GM23338 (cell line): ENCODE measurements around the gene PTPRB. TPM values are rescaled to one million over a fixed set of nuclear protein-coding genes. Genes with fewer than 3 reads are reported as not detected.

ENCODE experiments used
- ATAC-seq: fragments of 200-7000 bp; cut with Tn5 transposase; 3 replicates; pipeline ENCODE4 v1.9.1; 2020
- DNase-seq: peaks from one replicate; pipeline ENCODE4 v3.0.0-alpha.2; 2015; ENCODE audit warnings: low spot score
- H2AFZ ChIP-seq: fragments of 200-600 bp; sonication (generic); 2 replicates; pipeline ENCODE4 v1.8.0; 2016; ENCODE audit warnings: antibody characterized with exemption, mild to moderate bottlenecking, moderate library complexity
- H3F3A ChIP-seq: fragments of 200-600 bp; sonication (generic); replicated peaks from 2 replicates; pipeline ENCODE4 v1.8.0; 2017; ENCODE audit warnings: antibody characterized with exemption, mixed run types, low read depth
- H3K27ac ChIP-seq: fragments of 200-600 bp; sonication (generic); 2 replicates; pipeline ENCODE4 v1.6.1; 2016; ENCODE audit warnings: low read depth
- H3K27me3 ChIP-seq: fragments of 200-600 bp; sonication (generic); 2 replicates; pipeline ENCODE4 v1.8.0; 2016; ENCODE audit warnings: mild to moderate bottlenecking, mixed run types, moderate library complexity; ENCODE audit not compliant: insufficient read depth
- H3K36me3 ChIP-seq: fragments of 200-600 bp; sonication (generic); 2 replicates; pipeline ENCODE4 v1.8.0; 2016; ENCODE audit warnings: mild to moderate bottlenecking; ENCODE audit not compliant: insufficient read depth
- H3K4me1 ChIP-seq: fragments of 200-600 bp; sonication (generic); 2 replicates; pipeline ENCODE4 v1.8.0; 2016; ENCODE audit warnings: mild to moderate bottlenecking, moderate library complexity; ENCODE audit not compliant: insufficient read depth
- H3K4me2 ChIP-seq: fragments of 200-600 bp; sonication (generic); 2 replicates; pipeline ENCODE4 v1.7.1; 2017; ENCODE audit warnings: mixed run types
- H3K4me3 ChIP-seq: fragments of 200-600 bp; sonication (generic); 2 replicates; pipeline ENCODE4 v1.6.1; 2016; ENCODE audit warnings: mixed run types
- H3K79me2 ChIP-seq: fragments of 200-600 bp; sonication (generic); replicated peaks from 2 replicates; pipeline ENCODE4 v1.8.0; 2017; ENCODE audit warnings: mild to moderate bottlenecking; ENCODE audit not compliant: insufficient read depth
- H3K9me2 ChIP-seq: fragments of 200-600 bp; sonication (generic); 2 replicates; pipeline ENCODE4 v1.8.0; 2017; ENCODE audit not compliant: insufficient read depth
- H4K20me1 ChIP-seq: fragments of 200-600 bp; sonication (generic); replicated peaks from 2 replicates; pipeline ENCODE4 v1.8.0; 2017; ENCODE audit warnings: mild to moderate bottlenecking; ENCODE audit not compliant: insufficient read depth
- H3K27ac Mint-ChIP-seq: 2 replicates; pipeline ENCODE4 v1.8.0; 2020; ENCODE audit warnings: inconsistent platforms, mild to moderate bottlenecking, moderate library complexity, mixed read lengths
- H3K27me3 Mint-ChIP-seq: 3 replicates; pipeline ENCODE4 v1.8.0; 2022; ENCODE audit warnings: low read depth, mild to moderate bottlenecking, moderate library complexity, mixed read lengths, inconsistent platforms; ENCODE audit not compliant: insufficient read depth, poor library complexity
- H3K36me3 Mint-ChIP-seq: 3 replicates; pipeline ENCODE4 v1.8.0; 2021; ENCODE audit warnings: low read depth, mild to moderate bottlenecking, inconsistent platforms, moderate library complexity, mixed read lengths
- H3K4me1 Mint-ChIP-seq: 3 replicates; pipeline ENCODE4 v1.8.0; 2020; ENCODE audit warnings: mild to moderate bottlenecking, inconsistent platforms, mixed read lengths
- H3K4me3 Mint-ChIP-seq: 3 replicates; pipeline ENCODE4 v1.8.0; 2021; ENCODE audit warnings: moderate library complexity, mild to moderate bottlenecking, inconsistent platforms, mixed read lengths
- H3K9me3 Mint-ChIP-seq: 3 replicates; pipeline ENCODE4 v1.8.0; 2020; ENCODE audit warnings: moderate library complexity, mild to moderate bottlenecking, inconsistent platforms, mixed read lengths
- CREB1 ChIP-seq: fragments of 250-450 bp; sonication (Bioruptor Pico); IDR thresholded peaks from 2 replicates; pipeline ENCODE4 v1.5.0; 2020; ENCODE audit warnings: low read depth, mild to moderate bottlenecking, moderate library complexity
- CTCF ChIP-seq, 2 experiments: fragments of 200-600 bp in 1 of 2; sonication (generic) in 1 of 2; conservative IDR thresholded peaks; 2 replicates each; pipeline versions ENCODE4 v1.5.1 to v1.6.1; 2016 to 2017; ENCODE audit warnings: antibody characterized with exemption in 2 of 2, low read depth in 2 of 2, mild to moderate bottlenecking in 2 of 2, moderate library complexity in 1 of 2
- EZH2 ChIP-seq: fragments of 200-600 bp; sonication (generic); IDR thresholded peaks from one replicate; pipeline ENCODE4 v1.8.0; 2017; ENCODE audit warnings: antibody characterized with exemption, mild to moderate bottlenecking, low read depth; ENCODE audit not compliant: unreplicated experiment
- EZH2phosphoT487 ChIP-seq: fragments of 200-600 bp; sonication (generic); IDR thresholded peaks from one replicate; pipeline ENCODE4 v1.8.1; 2018; ENCODE audit warnings: antibody characterized with exemption; ENCODE audit not compliant: unreplicated experiment
- JUNB ChIP-seq: IDR thresholded peaks from one replicate; pipeline ENCODE4 v1.6.1; 2016; ENCODE audit warnings: antibody characterized with exemption; ENCODE audit not compliant: unreplicated experiment
- NANOG ChIP-seq: IDR thresholded peaks from 2 replicates; pipeline ENCODE4 v1.6.1; 2016; ENCODE audit warnings: antibody characterized with exemption, borderline replicate concordance
- POLR2AphosphoS5 ChIP-seq: IDR thresholded peaks from 2 replicates; pipeline ENCODE4 v1.6.1; 2016; ENCODE audit warnings: antibody characterized with exemption, low read depth
- REST ChIP-seq: IDR thresholded peaks from one replicate; pipeline ENCODE4 v1.6.1; 2018; ENCODE audit warnings: antibody characterized with exemption; ENCODE audit not compliant: unreplicated experiment
- STAT1 ChIP-seq: IDR thresholded peaks from one replicate; pipeline ENCODE4 v1.6.1; 2016; ENCODE audit warnings: antibody characterized with exemption; ENCODE audit not compliant: unreplicated experiment
- ZNF114 ChIP-seq: fragments of 250-450 bp; sonication (Bioruptor Pico); IDR thresholded peaks from 2 replicates; pipeline ENCODE4 v1.5.0; 2020; ENCODE audit warnings: mild to moderate bottlenecking, moderate library complexity
- ZNF331 ChIP-seq: fragments of 250-450 bp; sonication (Bioruptor Pico); IDR thresholded peaks from 2 replicates; pipeline ENCODE4 v1.5.0; 2020; ENCODE audit warnings: low read depth, mild to moderate bottlenecking, moderate library complexity
- ZNF462 ChIP-seq: fragments of 250-450 bp; sonication (Bioruptor Pico); IDR thresholded peaks from 2 replicates; pipeline ENCODE4 v1.5.0; 2020; ENCODE audit warnings: mild to moderate bottlenecking, moderate library complexity
- polyA plus RNA-seq: library from polyadenylated mRNA; unstranded; fragments of >200 nt; fragmentation: Nextera tagmentation; extraction: Ambion mirVana; gene quantifications from 2 replicates; pipeline ENCODE4 v1.2.1, GENCODE V29; 2016
- total RNA-seq: library from RNA; depleted of rRNA; stranded (reverse); fragments of >200 nt; shearing (Covaris generic); gene quantifications from 2 replicates; pipeline ENCODE4 v1.2.3, GENCODE V29; 2014
- TF ChIP-seq, protein P1 (sequence below): IDR thresholded peaks from 2 replicates; pipeline ENCODE4 v1.6.1; 2016; ENCODE audit warnings: antibody characterized with exemption

Gene PTPRB
- total and polyA plus RNA-seq, 2 experiments from 2014 or later: 0.13 to 1.7 TPM

DNA sequence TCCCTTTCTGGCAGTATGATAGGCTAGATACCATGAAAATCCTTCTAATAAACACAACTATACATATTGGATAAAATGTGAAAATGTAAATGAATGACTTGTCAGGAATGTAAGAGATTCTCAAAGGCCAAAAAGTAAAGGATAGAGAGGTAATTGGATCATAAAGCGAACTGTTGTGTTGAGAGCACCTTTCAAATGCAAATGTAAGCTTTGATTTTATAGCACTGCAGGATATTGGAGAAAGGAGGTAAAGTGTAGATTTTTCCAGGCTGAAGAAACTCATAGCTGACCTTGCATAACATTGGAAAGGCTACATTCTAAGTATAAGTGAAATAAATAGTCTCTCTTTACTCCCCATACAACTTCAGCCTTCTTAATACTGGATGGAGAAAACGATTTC, 54.0 kb downstream of the PTPRB start:
- Mint-ChIP-seq H3K36me3 (peaks cover 32% of the 10 kb centered on the region), H3K9me3 (peaks cover 33% of the 10 kb centered on the region), H3K27ac (no peak overlapping the region), H3K4me1 (no peaks in the 10 kb centered on the region; the same call in 2 of the 3 replicates), H3K27me3 (no peaks in the 10 kb centered on the region), H3K4me3 (no peak overlapping the region)
- ATAC-seq (no peak), DNase-seq (no peak)
- H3F3A ChIP-seq: no peaks in the 10 kb centered on the region
- H3K27ac ChIP-seq: no peak overlapping the region
- H3K4me1 ChIP-seq: no peaks in the 10 kb centered on the region
- 0 out of 2 replicates have a peak, but pooled peaks cover 5% of the 10 kb centered on the region for H3K36me3 ChIP-seq
- no peaks in the 10 kb centered on the region for H3K9me2 ChIP-seq
- no peak overlapping the region for H3K4me2 ChIP-seq
- no peaks in the 10 kb centered on the region for H3K79me2 ChIP-seq
- no peaks in the 10 kb centered on the region for H3K27me3 ChIP-seq
- H4K20me1 ChIP-seq: no peaks in the 10 kb centered on the region
- H3K4me3 ChIP-seq: no peak overlapping the region
- TF ChIP-seq EZH2phosphoT487 (no peak), JUNB (no peak), STAT1 (no peak), NANOG (no peak), EZH2 (no peak), ZNF462 (CRISPR knock-in tag) (no peak), ZNF114 (CRISPR knock-in tag) (no peak), CREB1 (CRISPR knock-in tag) (no peak), ZNF331 (CRISPR knock-in tag) (no peak), REST (no peak), CTCF (conservative IDR thresholded peaks at IDR 0.05; ENCODE audit: low read depth in 2 of 2) (no peak), POLR2AphosphoS5 (no peak)
- TF ChIP-seq, protein P1, sequence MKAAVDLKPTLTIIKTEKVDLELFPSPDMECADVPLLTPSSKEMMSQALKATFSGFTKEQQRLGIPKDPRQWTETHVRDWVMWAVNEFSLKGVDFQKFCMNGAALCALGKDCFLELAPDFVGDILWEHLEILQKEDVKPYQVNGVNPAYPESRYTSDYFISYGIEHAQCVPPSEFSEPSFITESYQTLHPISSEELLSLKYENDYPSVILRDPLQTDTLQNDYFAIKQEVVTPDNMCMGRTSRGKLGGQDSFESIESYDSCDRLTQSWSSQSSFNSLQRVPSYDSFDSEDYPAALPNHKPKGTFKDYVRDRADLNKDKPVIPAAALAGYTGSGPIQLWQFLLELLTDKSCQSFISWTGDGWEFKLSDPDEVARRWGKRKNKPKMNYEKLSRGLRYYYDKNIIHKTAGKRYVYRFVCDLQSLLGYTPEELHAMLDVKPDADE: no peak
- no peak overlapping the region for H2AFZ ChIP-seq
